ENCODE results near the gene OPCML. TPM values are rescaled to one million over a fixed set of nuclear protein-coding genes. Genes with fewer than 3 reads are reported as not detected.

Gene OPCML
- total RNA-seq, 4 donors from 2014 or later = 0.15 TPM; not detected in 3

DNA sequence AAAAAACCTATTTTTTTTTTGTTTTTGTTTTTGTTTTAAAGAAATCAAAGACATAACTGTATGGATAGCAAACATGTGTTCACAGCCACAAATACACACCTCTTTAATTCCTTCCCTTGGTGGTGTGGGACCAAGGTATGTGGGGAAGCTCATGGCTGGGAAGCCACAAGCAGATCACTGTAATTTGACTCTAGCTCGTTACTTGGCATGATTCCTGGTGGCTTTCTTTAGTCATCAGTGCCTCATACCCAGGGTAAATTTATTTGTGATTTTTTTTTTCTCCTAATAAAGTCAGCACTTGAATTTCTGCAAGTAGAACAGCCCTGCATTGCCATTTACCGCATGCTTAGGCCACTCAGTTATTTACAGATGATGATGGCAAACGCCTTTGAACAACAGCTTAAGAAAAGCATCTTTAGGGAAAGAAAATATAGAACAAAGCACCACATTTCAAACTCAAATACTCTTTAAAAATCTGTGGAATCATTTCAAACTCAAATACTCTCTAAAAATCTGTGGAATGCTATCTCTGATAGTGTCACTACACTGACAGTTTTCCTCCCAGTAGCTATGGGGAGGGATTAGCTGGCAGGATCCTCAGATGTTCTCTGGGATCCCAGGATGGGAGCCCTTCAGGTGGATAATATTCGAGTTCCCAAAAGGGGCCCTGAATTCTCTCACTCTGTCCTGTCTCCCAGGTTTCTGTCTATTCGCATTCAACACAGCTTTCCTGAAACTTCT, 687.2 kb downstream of the OPCML start:
- WGBS = 49% methylated on average over 5 of the region's 5 CpGs
- Histone ChIP-seq H3K27me3 (no peaks in the 10 kb centered on the region), H3K4me3 (no peak overlapping the region), H3K36me3 (no peaks in the 10 kb centered on the region), H3K9me3 (no peaks in the 10 kb centered on the region), H3K27ac (no peak overlapping the region), H3K4me1 (no peaks in the 10 kb centered on the region)
- TF ChIP-seq, protein P1, sequence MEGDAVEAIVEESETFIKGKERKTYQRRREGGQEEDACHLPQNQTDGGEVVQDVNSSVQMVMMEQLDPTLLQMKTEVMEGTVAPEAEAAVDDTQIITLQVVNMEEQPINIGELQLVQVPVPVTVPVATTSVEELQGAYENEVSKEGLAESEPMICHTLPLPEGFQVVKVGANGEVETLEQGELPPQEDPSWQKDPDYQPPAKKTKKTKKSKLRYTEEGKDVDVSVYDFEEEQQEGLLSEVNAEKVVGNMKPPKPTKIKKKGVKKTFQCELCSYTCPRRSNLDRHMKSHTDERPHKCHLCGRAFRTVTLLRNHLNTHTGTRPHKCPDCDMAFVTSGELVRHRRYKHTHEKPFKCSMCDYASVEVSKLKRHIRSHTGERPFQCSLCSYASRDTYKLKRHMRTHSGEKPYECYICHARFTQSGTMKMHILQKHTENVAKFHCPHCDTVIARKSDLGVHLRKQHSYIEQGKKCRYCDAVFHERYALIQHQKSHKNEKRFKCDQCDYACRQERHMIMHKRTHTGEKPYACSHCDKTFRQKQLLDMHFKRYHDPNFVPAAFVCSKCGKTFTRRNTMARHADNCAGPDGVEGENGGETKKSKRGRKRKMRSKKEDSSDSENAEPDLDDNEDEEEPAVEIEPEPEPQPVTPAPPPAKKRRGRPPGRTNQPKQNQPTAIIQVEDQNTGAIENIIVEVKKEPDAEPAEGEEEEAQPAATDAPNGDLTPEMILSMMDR (IDR thresholded peaks at IDR 0.05) = no peak
- no peak for TF ChIP-seq EP300 (IDR thresholded peaks at IDR 0.05)
- TF ChIP-seq POLR2AphosphoS5 (IDR thresholded peaks at IDR 0.05) = no peak
- no peak for TF ChIP-seq POLR2A (IDR thresholded peaks at IDR 0.05)
- no peak for DNase-seq (ENCODE audit: low spot score in 2 of 2)

DNA sequence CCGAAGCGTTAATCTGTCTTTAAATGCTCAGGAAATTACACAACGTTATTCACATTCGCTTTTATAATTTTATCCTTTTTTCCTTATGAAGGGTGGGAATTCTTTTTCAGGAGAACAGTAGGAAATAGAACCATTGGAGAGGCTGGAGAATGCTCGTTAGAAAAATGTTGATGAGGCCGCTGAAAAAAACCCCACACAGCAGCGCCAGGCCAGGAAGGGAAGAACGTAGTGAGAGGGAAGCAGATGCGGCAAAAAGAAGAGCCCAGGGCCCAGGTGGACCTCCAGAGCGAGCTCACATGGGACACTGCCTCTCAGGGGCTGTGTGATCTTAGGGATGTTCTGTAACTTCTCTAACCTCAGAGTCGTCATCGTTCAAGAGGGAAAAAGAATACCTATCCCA, 691.6 kb downstream of the OPCML start:
- Histone ChIP-seq H3K27ac (no peak overlapping the region), H3K4me3 (no peak overlapping the region), H3K36me3 (no peaks in the 10 kb centered on the region), H3K4me1 (no peaks in the 10 kb centered on the region), H3K27me3 (no peaks in the 10 kb centered on the region), H3K9me3 (no peaks in the 10 kb centered on the region)
- no peak for DNase-seq (ENCODE audit: low spot score in 2 of 2)
- TF ChIP-seq, protein P1 (IDR thresholded peaks at IDR 0.05) = no peak
- TF ChIP-seq EP300 (IDR thresholded peaks at IDR 0.05) (no peak), POLR2AphosphoS5 (IDR thresholded peaks at IDR 0.05) (no peak), POLR2A (IDR thresholded peaks at IDR 0.05) (no peak)
- 89% methylated on average over 12 of the region's 12 CpGs for WGBS

DNA sequence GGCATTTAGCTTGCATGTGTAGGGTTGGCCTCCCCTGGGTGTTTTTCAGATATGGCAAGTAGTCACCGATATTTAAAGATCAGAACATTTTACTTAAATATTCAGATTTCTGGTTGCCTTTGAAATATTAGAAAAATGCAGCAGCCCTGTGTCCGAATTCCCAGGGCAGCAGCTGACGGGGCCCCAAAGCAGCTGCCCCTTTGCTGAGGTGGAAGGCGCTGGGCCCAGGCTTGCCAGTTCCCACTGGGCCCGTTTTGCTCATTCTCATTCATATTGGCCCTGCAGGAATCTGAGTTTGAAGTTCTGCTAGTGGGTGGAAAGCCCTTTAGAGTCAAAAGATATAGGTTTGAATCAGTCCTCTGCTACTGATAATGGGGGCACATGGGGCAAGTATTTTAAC, 692.1 kb downstream of the OPCML start:
- TF ChIP-seq EP300 (IDR thresholded peaks at IDR 0.05) = no peak
- no peak for TF ChIP-seq POLR2AphosphoS5 (IDR thresholded peaks at IDR 0.05)
- TF ChIP-seq POLR2A (IDR thresholded peaks at IDR 0.05) = no peak
- TF ChIP-seq, protein P1 (IDR thresholded peaks at IDR 0.05) = no peak
- WGBS = 62% methylated on average over 5 of the region's 5 CpGs
- Histone ChIP-seq H3K27ac (no peak overlapping the region), H3K9me3 (no peaks in the 10 kb centered on the region), H3K27me3 (no peaks in the 10 kb centered on the region), H3K36me3 (no peaks in the 10 kb centered on the region), H3K4me3 (no peak overlapping the region), H3K4me1 (no peaks in the 10 kb centered on the region)
- no peak for DNase-seq (ENCODE audit: low spot score in 2 of 2)

- no peaks in the 10 kb centered on the region for H3K9me3 ChIP-seq
- WGBS = 72% methylated on average over 18 of the region's 18 CpGs
Measured at GRCh38 chr11:132839236-132839945, 692.9 kb downstream of the OPCML start.

DNA sequence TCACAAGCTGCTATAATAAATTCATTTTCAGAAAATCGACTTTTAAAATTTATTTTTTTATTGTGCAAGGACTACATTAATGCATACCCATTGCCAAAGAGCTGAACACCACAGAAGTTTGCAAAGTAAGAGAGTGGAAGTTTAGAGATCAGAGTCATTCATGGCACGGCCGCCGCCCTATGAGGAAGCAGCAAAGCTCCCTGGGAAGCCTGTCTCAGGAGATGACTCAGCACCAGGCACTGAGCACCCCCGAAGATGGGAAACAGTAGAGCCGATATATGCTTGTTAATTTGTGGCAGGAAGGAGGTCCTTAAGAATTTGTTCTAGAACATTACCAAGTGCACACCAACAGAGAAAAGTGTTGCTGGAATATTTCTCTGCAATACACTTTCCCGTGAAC, 693.7 kb downstream of the OPCML start:
- H3K27ac ChIP-seq = no peak overlapping the region
- no peaks in the 10 kb centered on the region for H3K27me3 ChIP-seq
- H3K9me3 ChIP-seq = no peaks in the 10 kb centered on the region
- 76% methylated on average over 7 of the region's 7 CpGs for WGBS
- H3K36me3 ChIP-seq = no peaks in the 10 kb centered on the region
- no peaks in the 10 kb centered on the region for H3K4me1 ChIP-seq
- no peak overlapping the region for H3K4me3 ChIP-seq
- TF ChIP-seq, protein P1 (IDR thresholded peaks at IDR 0.05) = no peak
- TF ChIP-seq POLR2A (IDR thresholded peaks at IDR 0.05) (no peak), EP300 (IDR thresholded peaks at IDR 0.05) (no peak), POLR2AphosphoS5 (IDR thresholded peaks at IDR 0.05) (no peak)
- no peak for DNase-seq (ENCODE audit: low spot score in 2 of 2)

More at GRCh38 chr11:132839236-132839945, 692.9 kb downstream of the OPCML start:
- H3K4me1 ChIP-seq = no peaks in the 10 kb centered on the region
- DNase-seq (ENCODE audit: low spot score in 2 of 2) = no peak
- H3K27ac ChIP-seq = no peak overlapping the region
- H3K4me3 ChIP-seq = no peak overlapping the region
- TF ChIP-seq POLR2AphosphoS5 (IDR thresholded peaks at IDR 0.05) = no peak
- no peak for TF ChIP-seq EP300 (IDR thresholded peaks at IDR 0.05)
- TF ChIP-seq POLR2A (IDR thresholded peaks at IDR 0.05) = no peak
- TF ChIP-seq, protein P1 (IDR thresholded peaks at IDR 0.05) = no peak
- no peaks in the 10 kb centered on the region for H3K27me3 ChIP-seq
- no peaks in the 10 kb centered on the region for H3K36me3 ChIP-seq

Data from suprapubic skin (tissue), 4 donors.